ENCODE measurements around the gene HBQ1. TPM values are rescaled to one million over a fixed set of nuclear protein-coding genes. Genes with fewer than 3 reads are reported as not detected.
"Not testable (repeated sequence)": the region's sequence is repeated elsewhere in the genome, so short reads cannot be mapped to it uniquely, and the experiment has no call there.

HBQ1 gene
- total RNA-seq, 1 donor from 2014 or later = not detected

- peaks cover 36% of the 10 kb centered on the region for H3K27me3 ChIP-seq (ENCODE audit: control insufficient read depth, insufficient read depth, low read length)
- FAIRE-seq = no peak
- H3K36me3 ChIP-seq (ENCODE audit: control insufficient read depth, insufficient read depth, low read length) = no peaks in the 10 kb centered on the region
- H3K4me3 ChIP-seq (ENCODE audit: low read depth, low read length) = no peak overlapping the region
- no peak for DNase-seq (ENCODE audit: low read depth)
- TF ChIP-seq CTCF (IDR thresholded peaks at IDR 0.05; ENCODE audit: insufficient read depth, low read length, severe bottlenecking) = no peak
These were observed 11.2 kb upstream of the HBQ1 start for GRCh38 chr16:169014-169413.

- peaks cover 36% of the 10 kb centered on the region for H3K27me3 ChIP-seq (ENCODE audit: control insufficient read depth, insufficient read depth, low read length)
- not testable (repeated sequence) for H3K4me3 ChIP-seq (ENCODE audit: low read depth, low read length); DNase-seq (ENCODE audit: low read depth); FAIRE-seq; H3K36me3 ChIP-seq (ENCODE audit: control insufficient read depth, insufficient read depth, low read length)
These were observed 10.2 kb upstream of the HBQ1 start for GRCh38 chr16:170088-170507.

GRCh38 chr16:170788-171187, 9.5 kb upstream of the HBQ1 start:
- TF ChIP-seq CTCF (IDR thresholded peaks at IDR 0.05; ENCODE audit: insufficient read depth, low read length, severe bottlenecking) = no peak
- Histone ChIP-seq H3K4me3 (ENCODE audit: low read depth, low read length) (no peak overlapping the region), H3K27me3 (ENCODE audit: control insufficient read depth, insufficient read depth, low read length) (peaks cover 33% of the 10 kb centered on the region), H3K36me3 (ENCODE audit: control insufficient read depth, insufficient read depth, low read length) (no peaks in the 10 kb centered on the region)
- FAIRE-seq (no peak), DNase-seq (ENCODE audit: low read depth) (no peak)

- H3K4me3 ChIP-seq (ENCODE audit: low read depth, low read length); DNase-seq (ENCODE audit: low read depth); FAIRE-seq; H3K36me3 ChIP-seq (ENCODE audit: control insufficient read depth, insufficient read depth, low read length): not testable (repeated sequence)
- peaks cover 20% of the 10 kb centered on the region for H3K27me3 ChIP-seq (ENCODE audit: control insufficient read depth, insufficient read depth, low read length)
These were observed 7.8 kb upstream of the HBQ1 start, which contains the start of gene HBA2 for GRCh38 chr16:172374-172941. HBA2 (plus strand) TSS chr16:172876; CDS start chr16:172913, 37 bp downstream.

- H3K36me3 ChIP-seq (ENCODE audit: control insufficient read depth, insufficient read depth, low read length); FAIRE-seq; H3K4me3 ChIP-seq (ENCODE audit: low read depth, low read length); DNase-seq (ENCODE audit: low read depth): not testable (repeated sequence)
- H3K27me3 ChIP-seq (ENCODE audit: control insufficient read depth, insufficient read depth, low read length) = peaks cover 23% of the 10 kb centered on the region
These were observed 6.9 kb upstream of the HBQ1 start for GRCh38 chr16:173211-173854.

GRCh38 chr16:173928-174769, 6.1 kb upstream of the HBQ1 start:
- not testable (repeated sequence) for FAIRE-seq

GRCh38 chr16:175011-175949, 5.0 kb upstream of the HBQ1 start:
- DNase-seq (ENCODE audit: low read depth) (no peak), FAIRE-seq (no peak)
- peaks cover 23% of the 10 kb centered on the region for H3K27me3 ChIP-seq (ENCODE audit: control insufficient read depth, insufficient read depth, low read length)
- no peak overlapping the region for H3K4me3 ChIP-seq (ENCODE audit: low read depth, low read length)
- no peaks in the 10 kb centered on the region for H3K36me3 ChIP-seq (ENCODE audit: control insufficient read depth, insufficient read depth, low read length)
- TF ChIP-seq CTCF (IDR thresholded peaks at IDR 0.05; ENCODE audit: insufficient read depth, low read length, severe bottlenecking) = no peak

More at GRCh38 chr16:173928-174769, 6.1 kb upstream of the HBQ1 start:
- DNase-seq (ENCODE audit: low read depth); H3K36me3 ChIP-seq (ENCODE audit: control insufficient read depth, insufficient read depth, low read length); H3K4me3 ChIP-seq (ENCODE audit: low read depth, low read length): not testable (repeated sequence)
- peaks cover 20% of the 10 kb centered on the region for H3K27me3 ChIP-seq (ENCODE audit: control insufficient read depth, insufficient read depth, low read length)

- H3K36me3 ChIP-seq (ENCODE audit: control insufficient read depth, insufficient read depth, low read length); DNase-seq (ENCODE audit: low read depth); H3K4me3 ChIP-seq (ENCODE audit: low read depth, low read length); FAIRE-seq: not testable (repeated sequence)
- peaks cover 21% of the 10 kb centered on the region for H3K27me3 ChIP-seq (ENCODE audit: control insufficient read depth, insufficient read depth, low read length)
These were observed 4.3 kb upstream of the HBQ1 start for GRCh38 chr16:176006-176405.

GRCh38 chr16:176477-177382, 3.5 kb upstream of the HBQ1 start, which contains the start of gene HBA1:
HBA1 (plus strand) TSS chr16:176680; CDS start chr16:176717, 37 bp downstream.
- FAIRE-seq; DNase-seq (ENCODE audit: low read depth); H3K36me3 ChIP-seq (ENCODE audit: control insufficient read depth, insufficient read depth, low read length); H3K4me3 ChIP-seq (ENCODE audit: low read depth, low read length): not testable (repeated sequence)
- H3K27me3 ChIP-seq (ENCODE audit: control insufficient read depth, insufficient read depth, low read length) = peaks cover 19% of the 10 kb centered on the region

Measured in bronchial epithelial cell (primary cell).